Parathyroid adenoma (tissue), 2 donors: ENCODE measurements around the gene ILDR1.

Experiments used
- H2AFZ ChIP-seq: fragments of 300-600 bp; sonication (generic); one replicate; pipeline ENCODE4 v1.7.0; 2017; ENCODE audit warnings: antibody characterized with exemption, mild to moderate bottlenecking
- H3K27ac ChIP-seq: fragments of 300-600 bp; sonication (generic); one replicate; pipeline ENCODE4 v1.7.0; 2017
- H3K27me3 ChIP-seq: fragments of 300-600 bp; sonication (generic); one replicate; pipeline ENCODE4 v1.7.0; 2017; ENCODE audit warnings: low read length; ENCODE audit not compliant: control insufficient read depth, insufficient read depth
- H3K36me3 ChIP-seq: fragments of 300-600 bp; sonication (generic); one replicate; pipeline ENCODE4 v1.7.0; 2017; ENCODE audit warnings: low read length; ENCODE audit not compliant: control insufficient read depth, insufficient read depth
- H3K4me1 ChIP-seq: fragments of 300-600 bp; sonication (generic); one replicate; pipeline ENCODE4 v1.7.0; 2017; ENCODE audit warnings: control low read depth
- H3K4me2 ChIP-seq: fragments of 300-600 bp; sonication (generic); one replicate; pipeline ENCODE4 v1.7.0; 2017; ENCODE audit warnings: low read length
- H3K4me3 ChIP-seq: fragments of 300-600 bp; sonication (generic); one replicate; pipeline ENCODE4 v1.7.0; 2017; ENCODE audit warnings: low read depth, low read length
- H3K79me2 ChIP-seq: fragments of 300-600 bp; sonication (generic); one replicate; pipeline ENCODE4 v1.7.0; 2017; ENCODE audit warnings: control low read depth
- H3K9ac ChIP-seq: fragments of 300-600 bp; sonication (generic); one replicate; pipeline ENCODE4 v1.7.0; 2017; ENCODE audit warnings: mild to moderate bottlenecking
- H3K9me3 ChIP-seq: fragments of 300-600 bp; sonication (generic); one replicate; pipeline ENCODE4 v1.7.0; 2017; ENCODE audit warnings: low read length; ENCODE audit not compliant: control insufficient read depth
- TF ChIP-seq, protein P1 (sequence below): fragments of 300-600 bp; sonication (generic); IDR thresholded peaks from one replicate; pipeline ENCODE4 v1.7.0; 2017; ENCODE audit warnings: antibody characterized with exemption, mild to moderate bottlenecking
- donor health status: primary hyperparathyroidism.

ILDR1 gene

DNA sequence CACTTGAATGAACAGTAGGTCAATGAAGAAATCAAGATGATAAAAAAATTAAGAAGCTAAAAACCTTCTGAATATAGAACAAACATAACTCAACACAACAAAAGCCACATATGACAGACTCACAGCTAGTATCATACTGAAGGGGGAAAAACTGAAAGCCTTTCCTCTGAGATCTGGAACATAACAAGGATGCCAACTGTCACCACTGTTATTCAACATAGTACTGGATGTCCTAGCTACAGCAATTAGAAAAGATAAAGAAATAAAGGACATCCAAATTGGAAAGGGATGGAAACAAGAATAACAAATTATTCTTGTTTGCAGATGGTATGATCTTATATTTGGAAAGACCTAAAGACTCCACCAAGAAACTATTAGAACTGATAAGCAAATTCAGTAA is 60.8 kb downstream of the ILDR1 start:
- TF ChIP-seq, protein P1, sequence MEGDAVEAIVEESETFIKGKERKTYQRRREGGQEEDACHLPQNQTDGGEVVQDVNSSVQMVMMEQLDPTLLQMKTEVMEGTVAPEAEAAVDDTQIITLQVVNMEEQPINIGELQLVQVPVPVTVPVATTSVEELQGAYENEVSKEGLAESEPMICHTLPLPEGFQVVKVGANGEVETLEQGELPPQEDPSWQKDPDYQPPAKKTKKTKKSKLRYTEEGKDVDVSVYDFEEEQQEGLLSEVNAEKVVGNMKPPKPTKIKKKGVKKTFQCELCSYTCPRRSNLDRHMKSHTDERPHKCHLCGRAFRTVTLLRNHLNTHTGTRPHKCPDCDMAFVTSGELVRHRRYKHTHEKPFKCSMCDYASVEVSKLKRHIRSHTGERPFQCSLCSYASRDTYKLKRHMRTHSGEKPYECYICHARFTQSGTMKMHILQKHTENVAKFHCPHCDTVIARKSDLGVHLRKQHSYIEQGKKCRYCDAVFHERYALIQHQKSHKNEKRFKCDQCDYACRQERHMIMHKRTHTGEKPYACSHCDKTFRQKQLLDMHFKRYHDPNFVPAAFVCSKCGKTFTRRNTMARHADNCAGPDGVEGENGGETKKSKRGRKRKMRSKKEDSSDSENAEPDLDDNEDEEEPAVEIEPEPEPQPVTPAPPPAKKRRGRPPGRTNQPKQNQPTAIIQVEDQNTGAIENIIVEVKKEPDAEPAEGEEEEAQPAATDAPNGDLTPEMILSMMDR = no peak
- no peak overlapping the region for H3K9ac ChIP-seq
- no peak overlapping the region for H3K4me2 ChIP-seq
- H3K27me3 ChIP-seq = no peaks in the 10 kb centered on the region
- no peak overlapping the region for H3K4me3 ChIP-seq
- no peak overlapping the region for H2AFZ ChIP-seq
- no peaks in the 10 kb centered on the region for H3K79me2 ChIP-seq
- H3K36me3 ChIP-seq = no peaks in the 10 kb centered on the region
- H3K4me1 ChIP-seq = no peaks in the 10 kb centered on the region
- no peaks in the 10 kb centered on the region for H3K9me3 ChIP-seq
- H3K27ac ChIP-seq = no peak overlapping the region

DNA sequence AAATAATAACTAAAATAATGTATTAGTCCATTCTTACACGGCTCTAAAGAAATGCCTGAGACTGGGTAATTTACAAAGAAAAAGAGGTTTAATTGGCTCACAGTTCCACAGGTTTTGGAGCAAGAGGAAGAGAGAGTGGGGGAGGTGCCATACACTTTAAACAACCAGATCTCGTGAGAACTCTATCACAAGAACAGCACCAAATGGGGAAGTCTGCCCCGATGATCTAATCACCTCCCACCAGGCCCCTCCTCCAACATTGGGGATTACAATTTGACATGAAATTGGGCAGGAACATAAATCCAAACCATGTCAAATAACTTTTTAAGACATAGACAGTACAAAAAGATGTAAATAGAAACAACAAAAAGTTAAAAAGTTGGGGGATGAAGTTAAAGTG is 63.2 kb downstream of the ILDR1 start:
- Histone ChIP-seq H3K36me3 (no peaks in the 10 kb centered on the region), H3K27me3 (no peaks in the 10 kb centered on the region), H3K4me2 (no peak overlapping the region), H3K9ac (no peak overlapping the region), H2AFZ (no peak overlapping the region), H3K79me2 (no peaks in the 10 kb centered on the region), H3K4me1 (no peaks in the 10 kb centered on the region), H3K4me3 (no peak overlapping the region), H3K27ac (no peak overlapping the region), H3K9me3 (no peaks in the 10 kb centered on the region)
- TF ChIP-seq, protein P1 = no peak

DNA sequence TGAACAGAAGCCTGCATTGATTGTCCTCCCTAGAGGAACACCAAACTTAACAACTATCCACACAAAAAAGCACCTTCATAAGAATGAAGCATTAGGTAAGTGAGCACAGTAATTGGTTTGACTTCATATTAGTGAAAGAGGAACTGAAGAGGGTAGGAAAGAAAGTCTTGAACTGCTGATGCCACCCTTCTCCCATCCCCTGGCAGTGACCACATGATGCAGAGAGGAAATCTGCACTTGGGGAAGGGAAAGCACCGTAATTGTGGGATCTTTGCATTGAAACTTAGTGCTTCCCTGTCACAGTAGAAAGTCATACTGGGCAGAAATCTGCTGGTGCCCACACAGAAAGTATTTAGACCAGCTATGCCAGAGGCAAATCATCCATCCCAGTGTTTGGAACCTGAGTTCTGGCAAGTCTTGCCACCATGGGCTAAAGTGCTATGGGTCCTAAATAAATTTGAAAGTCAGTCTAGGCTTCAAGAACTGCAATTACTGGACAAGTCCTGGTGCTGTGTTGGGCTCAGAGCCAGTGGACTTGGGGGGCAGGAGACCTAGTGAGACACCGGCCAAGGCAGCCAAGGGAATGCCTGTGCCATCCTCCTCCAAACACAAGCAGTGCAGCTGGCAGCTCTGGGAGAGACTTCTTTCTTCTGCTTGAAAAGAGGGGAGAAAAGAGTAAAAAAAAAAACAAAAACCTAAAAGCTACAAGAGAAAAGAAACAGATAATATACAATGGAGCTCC is 64.2 kb downstream of the ILDR1 start:
- Histone ChIP-seq H3K27me3 (no peaks in the 10 kb centered on the region), H3K9me3 (no peaks in the 10 kb centered on the region), H3K4me1 (no peaks in the 10 kb centered on the region), H3K79me2 (no peaks in the 10 kb centered on the region), H3K27ac (no peak overlapping the region), H3K36me3 (no peaks in the 10 kb centered on the region), H3K4me3 (no peak overlapping the region), H2AFZ (no peak overlapping the region), H3K4me2 (no peak overlapping the region), H3K9ac (no peak overlapping the region)
- TF ChIP-seq, protein P1 = no peak

DNA sequence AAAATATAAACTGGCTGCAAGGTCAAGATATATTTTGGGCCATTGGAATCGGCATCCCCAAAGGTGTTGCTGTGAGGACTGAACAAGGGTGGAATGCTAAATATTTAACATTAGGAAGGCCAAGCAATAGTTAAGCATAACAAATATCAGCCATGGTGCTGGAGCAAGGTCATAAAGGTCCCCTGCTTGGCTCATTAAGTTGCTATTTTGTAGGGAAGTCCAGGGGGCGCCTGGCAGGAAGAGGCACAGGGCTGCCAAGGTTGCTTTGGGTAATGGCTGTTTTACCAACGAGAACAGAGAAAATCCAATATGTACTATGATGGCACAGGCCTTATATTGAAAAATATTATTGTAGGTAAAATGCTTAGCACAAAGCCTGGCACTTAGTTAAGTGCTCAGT is 65.7 kb downstream of the ILDR1 start:
- no peak overlapping the region for H3K4me3 ChIP-seq
- no peak overlapping the region for H3K9ac ChIP-seq
- TF ChIP-seq, protein P1 = no peak
- H3K4me1 ChIP-seq = no peaks in the 10 kb centered on the region
- no peaks in the 10 kb centered on the region for H3K79me2 ChIP-seq
- no peaks in the 10 kb centered on the region for H3K36me3 ChIP-seq
- no peak overlapping the region for H3K27ac ChIP-seq
- no peak overlapping the region for H3K4me2 ChIP-seq
- H3K9me3 ChIP-seq = no peaks in the 10 kb centered on the region
- H2AFZ ChIP-seq = no peak overlapping the region
- no peaks in the 10 kb centered on the region for H3K27me3 ChIP-seq

GRCh38 chr3:121951291-121951919 is 70.6 kb downstream of the ILDR1 start:
- Histone ChIP-seq H3K27me3 (no peaks in the 10 kb centered on the region), H3K79me2 (no peaks in the 10 kb centered on the region), H3K4me2 (no peak overlapping the region), H3K4me3 (no peak overlapping the region), H3K27ac (no peak overlapping the region), H3K9ac (no peak overlapping the region), H3K36me3 (no peaks in the 10 kb centered on the region), H3K9me3 (no peaks in the 10 kb centered on the region), H3K4me1 (no peaks in the 10 kb centered on the region), H2AFZ (no peak overlapping the region)
- TF ChIP-seq, protein P1 = no peak
